K562 (cell line): Measurements from ENCODE around the gene TANK. TPM values are rescaled to one million over a fixed set of nuclear protein-coding genes. Genes with fewer than 3 reads are reported as not detected.

ENCODE experiments used
- CBX8 ChIP-seq: fragments of 200-600 bp; sonication (generic); IDR thresholded peaks from 2 replicates; pipeline ENCODE4 v1.6.1; 2012; ENCODE audit warnings: borderline replicate concordance, mixed run types, low read depth, mild to moderate bottlenecking, moderate library complexity, mixed read lengths, low read length, control low read depth, inconsistent platforms; ENCODE audit not compliant: poor library complexity, severe bottlenecking; ENCODE audit errors: extremely low read depth
- CEBPG ChIP-seq, 3 experiments: fragments of 200-800 bp in 1 of 3; sonication (Bioruptor generic) in 1 of 3; sonication (generic) in 1 of 3; formaldehyde crosslinking in 1 of 3; IDR thresholded peaks in 2 of 3; conservative IDR thresholded peaks in 1 of 3; 2 replicates each; pipeline versions ENCODE4 v1.6.1 to v1.8.0; 2016 to 2022; ENCODE audit warnings: missing compliant biosample characterization in 2 of 3, missing genetic modification characterization in 2 of 3, mild to moderate bottlenecking in 1 of 3, missing genetic modification reagents in 1 of 3
- FOXM1 ChIP-seq, 2 experiments: fragments of 450-650 bp in 1 of 2; sonication (generic) in 1 of 2; formaldehyde crosslinking in 1 of 2; IDR thresholded peaks; 2 replicates each; pipeline versions ENCODE4 v1.6.1 to v1.9.0; 2017 to 2022; ENCODE audit warnings: low read depth in 2 of 2, mild to moderate bottlenecking in 2 of 2, missing genetic modification reagents in 1 of 2, moderate library complexity in 1 of 2
- HLTF ChIP-seq: fragments of 450-650 bp; IDR thresholded peaks from 2 replicates; pipeline ENCODE4 v1.6.1; 2016
- ILF3 ChIP-seq: fragments of 450-650 bp; IDR thresholded peaks from 2 replicates; pipeline ENCODE4 v1.6.1; 2018; ENCODE audit warnings: antibody characterized with exemption, mild to moderate bottlenecking, moderate library complexity, borderline replicate concordance
- MAFK ChIP-seq: IDR thresholded peaks from 2 replicates; pipeline ENCODE4 v1.6.1; 2011; ENCODE audit warnings: low read length, improper control_type of control experiment
- NRF1 ChIP-seq, 2 experiments: fragments of 450-650 bp; IDR thresholded peaks in 1 of 2; conservative IDR thresholded peaks in 1 of 2; 2 replicates each; pipeline ENCODE4 v1.6.1; 2014; ENCODE audit warnings: mild to moderate bottlenecking in 2 of 2
- PHB2 ChIP-seq: fragments of 450-650 bp; IDR thresholded peaks from 2 replicates; pipeline ENCODE4 v1.6.1; 2017; ENCODE audit warnings: low read depth
- PHTF2 ChIP-seq: fragments of 250-450 bp; sonication (Bioruptor Pico); IDR thresholded peaks from 2 replicates; pipeline ENCODE4 v1.5.0; 2021; ENCODE audit warnings: mild to moderate bottlenecking
- POLR3A ChIP-seq: IDR thresholded peaks from 2 replicates; pipeline ENCODE4 v1.6.1; 2011; ENCODE audit warnings: borderline replicate concordance, mild to moderate bottlenecking, moderate library complexity; ENCODE audit not compliant: insufficient read length, insufficient read depth; ENCODE audit errors: extremely low read depth
- PYGO2 ChIP-seq: fragments of 450-650 bp; IDR thresholded peaks from 2 replicates; pipeline ENCODE4 v1.6.1; 2016; ENCODE audit warnings: mild to moderate bottlenecking, missing genetic modification characterization, moderate library complexity, missing compliant biosample characterization
- RB1 ChIP-seq: fragments of 450-650 bp; IDR thresholded peaks from 2 replicates; pipeline ENCODE4 v1.6.1; 2017; ENCODE audit warnings: low read depth, mild to moderate bottlenecking
- TAF7 ChIP-seq: fragments of 450-650 bp; IDR thresholded peaks from 2 replicates; pipeline ENCODE4 v1.6.1; 2016; ENCODE audit warnings: missing genetic modification characterization, missing compliant biosample characterization
- TEAD2 ChIP-seq: fragments of 450-650 bp; IDR thresholded peaks from 2 replicates; pipeline ENCODE4 v1.6.1; 2016; ENCODE audit warnings: missing genetic modification characterization, control low read depth, missing compliant biosample characterization
- ZFPM2 ChIP-seq: fragments of 250-450 bp; sonication (Bioruptor Pico); IDR thresholded peaks from 2 replicates; pipeline ENCODE4 v1.5.1; 2022; ENCODE audit warnings: mild to moderate bottlenecking
- ZNF121 ChIP-seq: sonication (generic); formaldehyde crosslinking; conservative IDR thresholded peaks from 2 replicates; pipeline ENCODE4 v1.8.0; 2022; ENCODE audit warnings: missing genetic modification reagents
- ZNF124 ChIP-seq: sonication (generic); formaldehyde crosslinking; IDR thresholded peaks from 2 replicates; pipeline ENCODE4 v1.8.1; 2022; ENCODE audit warnings: missing genetic modification reagents
- ZNF830 ChIP-seq: fragments of 250-450 bp; sonication (Bioruptor Pico); IDR thresholded peaks from 2 replicates; pipeline ENCODE4 v1.5.0; 2021; ENCODE audit warnings: mild to moderate bottlenecking
- ZSCAN29 ChIP-seq: fragments of 450-650 bp; IDR thresholded peaks from 2 replicates; pipeline ENCODE4 v1.6.1; 2017
- polyA plus RNA-seq, 8 experiments: library from polyadenylated mRNA; depleted of rRNA in 4 of 8; stranded (reverse) in 5 of 8; unstranded in 3 of 8; fragments of >200 nt; fragmentation: Nextera tagmentation in 2 of 8; fragmentation: Illumina TruSeq in 1 of 8; extraction: Ambion mirVana in 2 of 8; extraction: Trizol in 1 of 8; gene quantifications; 2 replicates each; pipeline versions ENCODE4 v1.2.1 to v1.2.3, GENCODE V29; 2011 to 2014; ENCODE audit warnings: inconsistent platforms in 1 of 8, missing spikeins in 1 of 8
- total RNA-seq, 7 experiments: library from RNA; depleted of rRNA in 6 of 7; stranded (reverse); fragments of >200 nt in 6 of 7; fragmentation: Illumina TruSeq in 2 of 7; extraction: Trizol in 2 of 7; gene quantifications; 2 replicates each; pipeline versions ENCODE4 v1.2.1 to v1.2.3, GENCODE V29; 2011 to 2021; ENCODE audit warnings: low replicate concordance in 1 of 7
- TF ChIP-seq, protein P1 (sequence below): fragments of 250-450 bp; sonication (Bioruptor Pico); IDR thresholded peaks from 2 replicates; pipeline ENCODE4 v1.4.0; 2020; ENCODE audit warnings: mild to moderate bottlenecking, moderate library complexity
- TF ChIP-seq, protein P2 (sequence below), 2 experiments: IDR thresholded peaks; 2 replicates each; pipeline ENCODE4 v1.6.1; 2011; ENCODE audit warnings: borderline replicate concordance in 1 of 2, control low read depth in 1 of 2, low read depth in 1 of 2, low read length in 1 of 2, mild to moderate bottlenecking in 1 of 2, mixed read lengths in 1 of 2, moderate library complexity in 1 of 2; ENCODE audit not compliant: insufficient read depth in 1 of 2, insufficient read length in 1 of 2, poor library complexity in 1 of 2, severe bottlenecking in 1 of 2; ENCODE audit errors: extremely low read depth in 1 of 2
- TF ChIP-seq, protein P3 (sequence below): fragments of 250-450 bp; sonication (Bioruptor Pico); IDR thresholded peaks from 2 replicates; pipeline ENCODE4 v1.4.0; 2020

The TANK gene
- total and polyA plus RNA-seq, 9 of the 15 experiments (the other 6 are each of a cell fraction or from before 2014, with no cell fraction given) = 43.0 to 91.5 (median 54.4) TPM

DNA sequence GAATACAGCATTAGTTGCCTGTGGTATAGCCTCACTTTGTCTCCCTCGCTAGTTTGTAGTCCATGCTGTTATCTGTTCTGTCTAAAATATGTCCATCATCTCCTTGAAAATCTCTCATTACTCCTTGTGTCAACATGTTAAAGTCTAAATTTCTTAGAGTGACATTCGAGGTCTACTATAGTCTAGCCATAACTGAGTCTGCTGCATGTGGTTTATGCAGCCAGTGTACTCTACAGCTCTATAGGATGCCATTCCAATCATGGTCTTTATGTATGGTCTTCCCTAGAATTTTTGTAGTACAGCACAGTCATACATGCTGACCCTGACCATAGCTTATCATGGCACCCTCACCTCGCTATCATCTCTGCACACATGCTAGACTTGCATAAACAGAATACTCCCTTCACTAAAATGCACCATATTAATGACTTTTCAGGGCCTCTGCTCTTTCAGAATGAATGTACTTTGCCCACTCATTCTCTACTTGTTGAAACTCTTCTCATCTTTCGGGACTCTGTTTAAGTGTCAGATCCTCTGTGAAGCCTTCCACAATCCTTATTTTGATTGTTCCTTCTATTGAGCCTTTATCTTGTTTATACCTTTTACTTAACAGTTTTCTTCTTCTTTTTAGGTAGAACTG lies 12.8 kb downstream of the TANK start (continued):
- TF ChIP-seq, protein P1, sequence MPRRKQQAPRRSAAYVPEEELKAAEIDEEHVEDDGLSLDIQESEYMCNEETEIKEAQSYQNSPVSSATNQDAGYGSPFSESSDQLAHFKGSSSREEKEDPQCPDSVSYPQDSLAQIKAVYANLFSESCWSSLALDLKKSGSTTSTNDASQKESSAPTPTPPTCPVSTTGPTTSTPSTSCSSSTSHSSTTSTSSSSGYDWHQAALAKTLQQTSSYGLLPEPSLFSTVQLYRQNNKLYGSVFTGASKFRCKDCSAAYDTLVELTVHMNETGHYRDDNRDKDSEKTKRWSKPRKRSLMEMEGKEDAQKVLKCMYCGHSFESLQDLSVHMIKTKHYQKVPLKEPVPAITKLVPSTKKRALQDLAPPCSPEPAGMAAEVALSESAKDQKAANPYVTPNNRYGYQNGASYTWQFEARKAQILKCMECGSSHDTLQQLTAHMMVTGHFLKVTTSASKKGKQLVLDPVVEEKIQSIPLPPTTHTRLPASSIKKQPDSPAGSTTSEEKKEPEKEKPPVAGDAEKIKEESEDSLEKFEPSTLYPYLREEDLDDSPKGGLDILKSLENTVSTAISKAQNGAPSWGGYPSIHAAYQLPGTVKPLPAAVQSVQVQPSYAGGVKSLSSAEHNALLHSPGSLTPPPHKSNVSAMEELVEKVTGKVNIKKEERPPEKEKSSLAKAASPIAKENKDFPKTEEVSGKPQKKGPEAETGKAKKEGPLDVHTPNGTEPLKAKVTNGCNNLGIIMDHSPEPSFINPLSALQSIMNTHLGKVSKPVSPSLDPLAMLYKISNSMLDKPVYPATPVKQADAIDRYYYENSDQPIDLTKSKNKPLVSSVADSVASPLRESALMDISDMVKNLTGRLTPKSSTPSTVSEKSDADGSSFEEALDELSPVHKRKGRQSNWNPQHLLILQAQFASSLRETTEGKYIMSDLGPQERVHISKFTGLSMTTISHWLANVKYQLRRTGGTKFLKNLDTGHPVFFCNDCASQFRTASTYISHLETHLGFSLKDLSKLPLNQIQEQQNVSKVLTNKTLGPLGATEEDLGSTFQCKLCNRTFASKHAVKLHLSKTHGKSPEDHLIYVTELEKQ (CRISPR knock-in tag) = no peak
- peak; percentile 91 for TF ChIP-seq PHB2
- no peak for TF ChIP-seq ZNF830 (CRISPR knock-in tag)
- 0 out of 2 replicates have a peak, but pooled peaks have one; percentile 16 for TF ChIP-seq TEAD2
- no peak for TF ChIP-seq ZNF124 (CRISPR knock-in tag)
- TF ChIP-seq, protein P2, sequence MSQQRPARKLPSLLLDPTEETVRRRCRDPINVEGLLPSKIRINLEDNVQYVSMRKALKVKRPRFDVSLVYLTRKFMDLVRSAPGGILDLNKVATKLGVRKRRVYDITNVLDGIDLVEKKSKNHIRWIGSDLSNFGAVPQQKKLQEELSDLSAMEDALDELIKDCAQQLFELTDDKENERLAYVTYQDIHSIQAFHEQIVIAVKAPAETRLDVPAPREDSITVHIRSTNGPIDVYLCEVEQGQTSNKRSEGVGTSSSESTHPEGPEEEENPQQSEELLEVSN (IDR thresholded peaks at IDR 0.05; ENCODE audit: borderline replicate concordance in 1 of 2, extremely low read depth in 1 of 2, insufficient read depth in 1 of 2, insufficient read length in 1 of 2, low read depth in 1 of 2, low read length in 1 of 2, poor library complexity in 1 of 2, severe bottlenecking in 1 of 2) = no peak
- no peak for TF ChIP-seq ZSCAN29
- no peak for TF ChIP-seq CBX8
- TF ChIP-seq FOXM1 (IDR thresholded peaks at IDR 0.05; ENCODE audit: low read depth) = peak; percentile 89
- no peak for TF ChIP-seq FOXM1 (CRISPR knock-in tag; IDR thresholded peaks at IDR 0.05; ENCODE audit: low read depth)
- TF ChIP-seq ZFPM2 (CRISPR knock-in tag) = no peak
- TF ChIP-seq POLR3A = no peak
- TF ChIP-seq, protein P3, sequence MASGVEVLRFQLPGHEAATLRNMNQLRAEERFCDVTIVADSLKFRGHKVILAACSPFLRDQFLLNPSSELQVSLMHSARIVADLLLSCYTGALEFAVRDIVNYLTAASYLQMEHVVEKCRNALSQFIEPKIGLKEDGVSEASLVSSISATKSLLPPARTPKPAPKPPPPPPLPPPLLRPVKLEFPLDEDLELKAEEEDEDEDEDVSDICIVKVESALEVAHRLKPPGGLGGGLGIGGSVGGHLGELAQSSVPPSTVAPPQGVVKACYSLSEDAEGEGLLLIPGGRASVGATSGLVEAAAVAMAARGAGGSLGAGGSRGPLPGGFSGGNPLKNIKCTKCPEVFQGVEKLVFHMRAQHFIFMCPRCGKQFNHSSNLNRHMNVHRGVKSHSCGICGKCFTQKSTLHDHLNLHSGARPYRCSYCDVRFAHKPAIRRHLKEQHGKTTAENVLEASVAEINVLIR (CRISPR knock-in tag) = no peak
- TF ChIP-seq ZNF121 (CRISPR knock-in tag) = no peak
- no peak for TF ChIP-seq NRF1 (conservative IDR thresholded peaks at IDR 0.05 in 1 of 2, IDR thresholded peaks at IDR 0.05 in 1 of 2)
- TF ChIP-seq HLTF = peak; percentile 59; the same call in 1 of the 2 replicates
- peak; percentile 69; the same call in 1 of the 2 replicates for TF ChIP-seq MAFK
- no peak for TF ChIP-seq TAF7 (tag)
- no peak for TF ChIP-seq PYGO2 (tag)
- TF ChIP-seq RB1 = no peak
- no peak for TF ChIP-seq PHTF2 (CRISPR knock-in tag)
- peak; percentile 74; the same call in 1 of the 2 replicates for TF ChIP-seq ILF3
- TF ChIP-seq CEBPG (CRISPR knock-in tag; IDR thresholded peaks at IDR 0.05) = no peak
- no peak for TF ChIP-seq CEBPG (tag; conservative IDR thresholded peaks at IDR 0.05 in 1 of 2, IDR thresholded peaks at IDR 0.05 in 1 of 2)
